ENCODE results near the gene TMBIM4. TPM values are rescaled to one million over a fixed set of nuclear protein-coding genes. Genes with fewer than 3 reads are reported as not detected.
A peak's percentile ranks its signal among the peaks of the same experiment; 100 is the strongest.

TMBIM4 gene
- total and polyA plus RNA-seq, 4 donors, result 124 to 236 (median 169) TPM

DNA sequence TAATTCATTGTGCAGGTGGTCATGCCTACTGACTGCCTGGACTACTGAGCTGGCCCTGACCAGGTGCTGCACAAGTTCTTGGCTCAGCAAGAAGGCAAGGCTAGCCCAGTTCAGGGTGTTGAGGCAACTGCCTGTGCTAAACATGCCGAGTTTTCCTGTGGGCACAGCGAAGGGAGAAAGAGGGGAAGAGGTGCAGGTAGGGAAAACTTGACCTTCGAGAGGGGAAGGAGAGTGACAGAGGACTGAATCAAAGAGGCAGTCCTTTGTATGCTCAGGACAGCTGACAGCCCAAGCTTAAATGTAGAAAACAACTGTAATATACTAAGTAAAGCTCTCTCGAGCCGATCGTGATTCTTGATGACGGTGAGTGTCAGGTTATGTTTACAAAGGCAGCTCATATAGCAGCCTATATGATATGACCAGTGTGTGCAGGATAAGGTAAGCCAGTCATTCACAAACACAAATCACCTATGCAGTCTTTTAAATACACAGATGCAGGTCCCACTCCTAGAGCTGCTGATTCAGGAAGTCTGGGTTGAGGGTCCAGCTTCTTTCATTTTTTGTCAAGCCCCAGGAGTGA, 21.8 kb upstream of the TMBIM4 start:
- Histone ChIP-seq H3K9me3 (ENCODE audit: control insufficient read depth in 4 of 4, insufficient read depth in 3 of 4, low read length in 3 of 4) (no peaks in the 10 kb centered on the region), H3K4me3 (no peak overlapping the region), H3K27ac (ENCODE audit: low read depth in 1 of 2, low read length in 1 of 2) (peak overlapping the region in 1 of 2 donors; percentile 42), H3K4me1 (ENCODE audit: control insufficient read depth in 5 of 5, insufficient read depth in 5 of 5, low read length in 5 of 5) (peaks cover 0 to 42% (median 12%) of the 10 kb centered on the region in 5 donors), H3K36me3 (ENCODE audit: control insufficient read depth in 4 of 4, insufficient read depth in 4 of 4, low read length in 4 of 4) (peaks cover 0 to 10% (median 5%) of the 10 kb centered on the region in 4 donors), H3K9ac (ENCODE audit: insufficient read depth in 1 of 2, low read length in 2 of 2) (peak overlapping the region; percentile 5 to 40), H3K27me3 (ENCODE audit: control insufficient read depth in 3 of 3, insufficient read depth in 3 of 3, low read length in 2 of 3) (peaks cover 0 to 2% (median 0%) of the 10 kb centered on the region in 3 donors)
- TF ChIP-seq, protein P1, sequence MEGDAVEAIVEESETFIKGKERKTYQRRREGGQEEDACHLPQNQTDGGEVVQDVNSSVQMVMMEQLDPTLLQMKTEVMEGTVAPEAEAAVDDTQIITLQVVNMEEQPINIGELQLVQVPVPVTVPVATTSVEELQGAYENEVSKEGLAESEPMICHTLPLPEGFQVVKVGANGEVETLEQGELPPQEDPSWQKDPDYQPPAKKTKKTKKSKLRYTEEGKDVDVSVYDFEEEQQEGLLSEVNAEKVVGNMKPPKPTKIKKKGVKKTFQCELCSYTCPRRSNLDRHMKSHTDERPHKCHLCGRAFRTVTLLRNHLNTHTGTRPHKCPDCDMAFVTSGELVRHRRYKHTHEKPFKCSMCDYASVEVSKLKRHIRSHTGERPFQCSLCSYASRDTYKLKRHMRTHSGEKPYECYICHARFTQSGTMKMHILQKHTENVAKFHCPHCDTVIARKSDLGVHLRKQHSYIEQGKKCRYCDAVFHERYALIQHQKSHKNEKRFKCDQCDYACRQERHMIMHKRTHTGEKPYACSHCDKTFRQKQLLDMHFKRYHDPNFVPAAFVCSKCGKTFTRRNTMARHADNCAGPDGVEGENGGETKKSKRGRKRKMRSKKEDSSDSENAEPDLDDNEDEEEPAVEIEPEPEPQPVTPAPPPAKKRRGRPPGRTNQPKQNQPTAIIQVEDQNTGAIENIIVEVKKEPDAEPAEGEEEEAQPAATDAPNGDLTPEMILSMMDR (IDR thresholded peaks at IDR 0.05; ENCODE audit: control extremely low read depth, extremely low read depth), result no peak
- ATAC-seq (ENCODE audit: insufficient read depth, low FRiP score) (no peak), DNase-seq (no peak)
- WGBS, 2 donors, result 60 to 65% methylated on average over 7 of the region's 7 CpGs

DNA sequence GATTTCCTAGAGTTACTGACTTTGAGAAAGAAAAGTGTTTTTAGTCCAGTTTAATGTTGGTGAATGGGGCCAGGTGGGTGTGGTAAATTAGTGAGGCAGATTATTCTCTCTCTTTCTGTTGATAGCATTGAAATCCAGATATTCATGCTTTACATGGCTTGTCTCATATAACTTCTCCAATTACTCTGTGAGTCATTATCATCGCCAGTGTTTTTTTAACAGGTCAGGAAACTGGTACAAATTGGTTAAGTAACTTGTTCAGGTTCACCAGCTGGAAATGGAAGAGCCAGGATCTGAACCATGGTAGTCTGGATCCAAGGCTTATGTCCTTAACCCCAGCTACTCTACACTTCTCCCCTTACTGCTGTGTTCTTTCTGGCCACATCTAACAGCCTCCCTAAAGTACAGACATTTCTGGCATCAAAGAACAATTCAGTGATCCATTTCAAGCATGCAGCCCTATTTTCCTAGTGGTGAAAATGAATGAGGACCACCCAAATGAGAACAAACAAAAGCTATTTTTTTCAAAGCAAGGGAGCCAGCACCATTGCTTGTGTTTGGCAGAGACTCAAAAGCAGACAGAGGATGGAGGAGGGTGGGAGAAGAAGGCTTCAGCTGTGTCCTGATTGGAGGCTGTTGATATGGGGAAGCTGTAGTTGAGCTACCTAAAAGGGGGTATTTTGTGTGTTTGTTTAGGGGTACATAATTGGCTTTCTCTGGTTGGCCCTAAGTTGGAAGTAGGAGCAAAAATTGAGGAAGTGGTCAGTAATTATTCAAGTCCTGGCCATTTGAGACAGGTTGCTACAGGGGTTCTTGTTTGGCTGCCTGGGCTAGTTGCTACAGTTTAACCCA, 20.9 kb upstream of the TMBIM4 start:
- H3K27ac ChIP-seq (ENCODE audit: low read depth in 1 of 2, low read length in 1 of 2), result peak overlapping the region in 1 of 2 donors; percentile 70
- no peak overlapping the region for H3K4me3 ChIP-seq
- peak overlapping the region in 1 of 2 donors; percentile 65 for H3K9ac ChIP-seq (ENCODE audit: insufficient read depth in 1 of 2, low read length in 2 of 2)
- peaks cover 0 to 10% (median 5%) of the 10 kb centered on the region in 4 donors for H3K36me3 ChIP-seq (ENCODE audit: control insufficient read depth in 4 of 4, insufficient read depth in 4 of 4, low read length in 4 of 4)
- 26 to 61% methylated on average over 1 of the region's 1 CpG for WGBS, 2 donors
- no peaks in the 10 kb centered on the region for H3K9me3 ChIP-seq (ENCODE audit: control insufficient read depth in 4 of 4, insufficient read depth in 3 of 4, low read length in 3 of 4)
- TF ChIP-seq, protein P1 (IDR thresholded peaks at IDR 0.05; ENCODE audit: control extremely low read depth, extremely low read depth), result no peak
- DNase-seq (peak; percentile 43 to 90 (median 85)), ATAC-seq (ENCODE audit: insufficient read depth, low FRiP score) (no peak)
- H3K27me3 ChIP-seq (ENCODE audit: control insufficient read depth in 3 of 3, insufficient read depth in 3 of 3, low read length in 2 of 3), result peaks cover 0 to 2% (median 0%) of the 10 kb centered on the region in 3 donors
- peaks cover 0 to 36% (median 11%) of the 10 kb centered on the region in 5 donors for H3K4me1 ChIP-seq (ENCODE audit: control insufficient read depth in 5 of 5, insufficient read depth in 5 of 5, low read length in 5 of 5)

DNA sequence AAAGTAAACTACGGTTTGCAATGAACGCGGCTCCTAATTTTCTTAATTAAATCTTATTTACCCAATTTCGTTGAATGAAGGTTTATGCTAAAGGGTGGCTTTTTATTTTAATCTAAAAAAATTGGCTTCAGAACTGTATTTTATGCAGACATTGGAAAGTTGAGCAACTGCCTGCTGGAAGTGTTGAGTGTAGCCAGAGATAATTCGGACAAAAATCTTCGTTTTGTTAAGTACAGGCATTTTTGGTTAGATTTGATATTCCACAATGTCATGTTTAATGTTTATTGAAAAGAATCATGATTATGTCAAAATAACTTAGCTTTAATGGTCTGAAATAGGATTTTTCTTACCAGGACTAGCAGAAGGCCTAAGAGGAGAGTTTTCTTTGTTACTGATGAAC, 20.1 kb upstream of the TMBIM4 start:
- H3K27ac ChIP-seq (ENCODE audit: low read depth in 1 of 2, low read length in 1 of 2), result peak overlapping the region; percentile 90 to 93
- TF ChIP-seq, protein P1 (IDR thresholded peaks at IDR 0.05; ENCODE audit: control extremely low read depth, extremely low read depth), result no peak
- peak in 2 of 3 donors; percentile 69 to 72 for DNase-seq
- H3K36me3 ChIP-seq (ENCODE audit: control insufficient read depth in 4 of 4, insufficient read depth in 4 of 4, low read length in 4 of 4), result peaks cover 0 to 6% (median 2%) of the 10 kb centered on the region in 4 donors
- H3K4me3 ChIP-seq, result no peak overlapping the region
- H3K27me3 ChIP-seq (ENCODE audit: control insufficient read depth in 3 of 3, insufficient read depth in 3 of 3, low read length in 2 of 3), result peaks cover 0 to 2% (median 0%) of the 10 kb centered on the region in 3 donors
- 30 to 51% methylated on average over 6 of the region's 6 CpGs for WGBS, 2 donors
- no peaks in the 10 kb centered on the region for H3K9me3 ChIP-seq (ENCODE audit: control insufficient read depth in 4 of 4, insufficient read depth in 3 of 4, low read length in 3 of 4)
- peaks cover 0 to 32% (median 8%) of the 10 kb centered on the region in 5 donors for H3K4me1 ChIP-seq (ENCODE audit: control insufficient read depth in 5 of 5, insufficient read depth in 5 of 5, low read length in 5 of 5)
- peak overlapping the region in 1 of 2 donors; percentile 65 for H3K9ac ChIP-seq (ENCODE audit: insufficient read depth in 1 of 2, low read length in 2 of 2)
- ATAC-seq (ENCODE audit: insufficient read depth, low FRiP score), result no peak

Measured in lung (tissue), 12 donors.